Thyroid gland (tissue), 4 donors: ENCODE measurements around the gene ECSIT. TPM values are rescaled to one million over a fixed set of nuclear protein-coding genes. Genes with fewer than 3 reads are reported as not detected.

Experiments used
- DNase-seq, 2 donors: peaks; one replicate each; pipeline ENCODE4 v3.0.0-alpha.2; 2019
- H3K27ac ChIP-seq, 3 donors: fragments of 200-600 bp; sonication (generic); 1 replicate in 2 of 3; 2 replicates in 1 of 3; pipeline ENCODE4 v1.5.1; 2016 to 2019; ENCODE audit warnings: mild to moderate bottlenecking in 1 of 3, moderate library complexity in 1 of 3
- H3K27me3 ChIP-seq: fragments of 200-600 bp; sonication (generic); one replicate; pipeline ENCODE4 v1.5.1; 2019
- H3K36me3 ChIP-seq, 2 donors: fragments of 200-600 bp; sonication (generic); one replicate each; pipeline ENCODE4 v1.5.1; 2016 to 2019
- H3K4me1 ChIP-seq, 2 donors: fragments of 200-600 bp; sonication (generic); one replicate each; pipeline ENCODE4 v1.5.1; 2017 to 2019
- H3K4me3 ChIP-seq, 3 donors: fragments of 200-600 bp; sonication (generic); replicated peaks in 1 of 3; 1 replicate in 2 of 3; 2 replicates in 1 of 3; pipeline ENCODE4 v1.5.1; 2016; ENCODE audit warnings: mild to moderate bottlenecking in 1 of 3
- H3K9me3 ChIP-seq: fragments of 200-600 bp; sonication (generic); one replicate; pipeline ENCODE4 v1.5.1; 2017
- POLR2A ChIP-seq, 2 donors: fragments of 450-650 bp; IDR thresholded peaks; one replicate each; pipeline ENCODE4 v1.6.1; 2017; ENCODE audit warnings: antibody characterized with exemption in 2 of 2, mild to moderate bottlenecking in 2 of 2, moderate library complexity in 1 of 2
- WGBS, 2 donors: methylation state at CpG; one replicate each; pipeline ENCODE4 v1.1.5; 2017; 5-methylcytosine and 5-hydroxymethylcytosine counted together
- intact Hi-C: fragments of 100-400 bp; cut with DNase I; formaldehyde crosslinking; loops from one replicate; pipeline ENCODE4 v1.15.1; 2023
- total RNA-seq, 4 donors: library from RNA; depleted of rRNA; stranded (reverse); fragments of >200 nt; gene quantifications; one replicate each; pipeline ENCODE4 v1.2.3, GENCODE V29; 2016
- TF ChIP-seq, protein P1 (sequence below), 6 experiments: fragments of 200-600 bp in 3 of 6; fragments of 450-650 bp in 3 of 6; sonication (generic) in 3 of 6; IDR thresholded peaks; one replicate each; pipeline ENCODE4 v1.5.1; 2016 to 2019; ENCODE audit warnings: antibody characterized with exemption in 6 of 6, mild to moderate bottlenecking in 2 of 6, inconsistent platforms in 1 of 6, moderate library complexity in 1 of 6

ECSIT gene
- total RNA-seq, 4 donors from 2014 or later, result 36.5 to 77.5 (median 68.9) TPM

DNA sequence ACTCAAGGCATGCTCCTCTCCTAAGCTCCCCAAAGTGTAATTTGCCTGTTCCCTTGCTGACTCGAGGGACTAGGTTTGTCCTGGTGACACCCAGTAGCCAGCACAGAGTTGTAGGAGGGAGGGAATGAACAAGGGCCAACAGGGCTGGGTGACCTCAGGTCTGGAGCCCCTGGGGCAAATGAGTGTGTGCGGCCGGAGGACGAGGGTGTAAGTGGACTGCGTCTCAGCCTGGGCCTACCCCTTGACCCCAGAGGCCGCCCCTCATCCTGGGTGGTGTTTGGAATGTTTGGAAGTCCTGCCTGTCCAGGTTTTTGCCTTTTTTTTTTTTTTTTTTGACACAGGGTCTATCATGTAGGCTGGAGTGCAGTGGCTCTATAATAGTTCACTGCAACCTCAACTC is 22.0 kb downstream of the ECSIT start:
- peaks cover 0 to 9% of the 10 kb centered on the region in 2 donors for H3K4me1 ChIP-seq
- intact Hi-C loops, result no loop called here
- TF ChIP-seq, protein P1, sequence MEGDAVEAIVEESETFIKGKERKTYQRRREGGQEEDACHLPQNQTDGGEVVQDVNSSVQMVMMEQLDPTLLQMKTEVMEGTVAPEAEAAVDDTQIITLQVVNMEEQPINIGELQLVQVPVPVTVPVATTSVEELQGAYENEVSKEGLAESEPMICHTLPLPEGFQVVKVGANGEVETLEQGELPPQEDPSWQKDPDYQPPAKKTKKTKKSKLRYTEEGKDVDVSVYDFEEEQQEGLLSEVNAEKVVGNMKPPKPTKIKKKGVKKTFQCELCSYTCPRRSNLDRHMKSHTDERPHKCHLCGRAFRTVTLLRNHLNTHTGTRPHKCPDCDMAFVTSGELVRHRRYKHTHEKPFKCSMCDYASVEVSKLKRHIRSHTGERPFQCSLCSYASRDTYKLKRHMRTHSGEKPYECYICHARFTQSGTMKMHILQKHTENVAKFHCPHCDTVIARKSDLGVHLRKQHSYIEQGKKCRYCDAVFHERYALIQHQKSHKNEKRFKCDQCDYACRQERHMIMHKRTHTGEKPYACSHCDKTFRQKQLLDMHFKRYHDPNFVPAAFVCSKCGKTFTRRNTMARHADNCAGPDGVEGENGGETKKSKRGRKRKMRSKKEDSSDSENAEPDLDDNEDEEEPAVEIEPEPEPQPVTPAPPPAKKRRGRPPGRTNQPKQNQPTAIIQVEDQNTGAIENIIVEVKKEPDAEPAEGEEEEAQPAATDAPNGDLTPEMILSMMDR (IDR thresholded peaks at IDR 0.05), result no peak
- TF ChIP-seq POLR2A (IDR thresholded peaks at IDR 0.05), result no peak
- no peak overlapping the region for H3K27ac ChIP-seq
- DNase-seq, result no peak
- 88 to 98% methylated on average over 6 of the region's 6 CpGs for WGBS, 2 donors
- H3K27me3 ChIP-seq, result no peaks in the 10 kb centered on the region
- no peak overlapping the region for H3K4me3 ChIP-seq
- H3K36me3 ChIP-seq, result peaks cover 0 to 2% of the 10 kb centered on the region in 2 donors
- H3K9me3 ChIP-seq, result no peaks in the 10 kb centered on the region

DNA sequence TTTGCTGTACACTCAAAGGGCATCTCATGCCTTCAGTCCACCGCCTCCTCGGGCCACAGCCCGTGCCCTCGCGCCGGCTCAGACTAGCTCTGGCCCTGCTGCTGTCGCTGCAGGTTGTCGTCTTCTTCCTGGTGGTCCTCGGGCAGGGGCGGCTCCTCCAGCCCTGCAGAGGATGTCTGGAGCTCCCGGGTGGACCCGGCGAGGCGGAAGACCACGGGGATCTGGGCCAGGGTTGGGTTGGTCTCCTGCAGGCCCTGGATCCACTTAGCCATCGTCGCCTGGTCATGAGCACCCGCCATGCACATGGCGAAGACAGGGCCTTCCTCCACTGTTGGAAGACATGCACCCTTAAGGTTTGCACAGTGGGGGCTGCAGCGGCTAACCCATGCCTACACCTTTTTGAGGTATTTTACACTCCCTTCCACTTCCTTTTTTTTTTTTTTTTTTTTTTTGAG is 22.8 kb downstream of the ECSIT start:
- intact Hi-C loops, result no loop called here

DNA sequence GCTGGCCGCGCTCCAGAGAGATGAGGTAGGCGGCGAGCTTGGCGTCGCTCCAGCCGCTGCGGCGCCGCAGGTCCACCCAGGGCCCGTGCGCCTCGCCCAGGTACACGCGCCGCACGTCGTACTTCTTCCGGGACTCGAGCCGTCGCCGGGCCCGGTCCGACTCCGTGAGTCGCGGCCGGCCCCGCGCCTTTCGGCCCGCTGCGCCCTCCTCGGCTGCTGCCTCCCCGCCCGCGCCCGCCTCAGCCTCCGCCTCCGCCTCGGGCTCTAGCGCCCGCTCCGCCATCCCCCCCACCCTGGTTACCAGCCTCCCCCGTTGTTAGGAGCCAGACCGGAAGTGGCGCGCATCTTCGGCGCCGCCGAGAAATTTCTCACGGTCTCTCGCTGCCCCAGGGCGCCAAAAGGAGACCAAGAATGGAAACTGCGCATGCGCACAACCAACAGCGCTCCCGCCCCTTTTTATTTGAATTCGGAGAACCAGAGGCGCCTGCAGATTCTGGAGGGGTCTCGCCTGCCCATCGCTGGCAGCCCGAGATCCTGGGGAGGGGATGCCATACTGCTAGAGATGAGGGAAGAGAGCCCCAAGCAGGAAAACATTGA is 23.3 kb downstream of the ECSIT start, which contains the start of gene ZNF653:
ZNF653 (minus strand) TSS at position 336 of the 597 bp plus-strand sequence; CDS start at position 283, 53 bp downstream.
- H3K4me3 ChIP-seq, result peak within 1 kb of the TSS; percentile 40 to 98 (median 56)
- peak within 1 kb of the TSS; percentile 78 to 98 (median 87) for H3K27ac ChIP-seq
- TF ChIP-seq, protein P1 (IDR thresholded peaks at IDR 0.05), result no peak
- peak in 1 of 2 donors; percentile 40 for TF ChIP-seq POLR2A (IDR thresholded peaks at IDR 0.05)
- H3K36me3 ChIP-seq, result no peaks in the 10 kb centered on the region
- H3K9me3 ChIP-seq, result no peaks in the 10 kb centered on the region
- H3K27me3 ChIP-seq, result no peaks in the 10 kb centered on the region
- 1% methylated on average over 13 of the region's 65 CpGs; no CpG with 5 or more reads in 1 of the 2 donors for WGBS, 2 donors
- H3K4me1 ChIP-seq, result peaks cover 0 to 9% of the 10 kb centered on the region in 2 donors
- intact Hi-C loops, result no loop called here
- DNase-seq, result peak; percentile 89 to 95

More for the DNA sequence above, 22.8 kb downstream of the ECSIT start:
- no peaks in the 10 kb centered on the region for H3K27me3 ChIP-seq
- peak overlapping the region in 2 of 3 donors; percentile 40 to 98 for H3K4me3 ChIP-seq
- no peak for TF ChIP-seq POLR2A (IDR thresholded peaks at IDR 0.05)
- TF ChIP-seq, protein P1 (IDR thresholded peaks at IDR 0.05), result no peak
- 68 to 80% methylated on average over 5 to 7 of the region's 20 CpGs for WGBS, 2 donors
- no peaks in the 10 kb centered on the region for H3K9me3 ChIP-seq
- H3K4me1 ChIP-seq, result peaks cover 0 to 9% of the 10 kb centered on the region in 2 donors
- H3K27ac ChIP-seq, result peak overlapping the region; percentile 21 to 98 (median 30)
- H3K36me3 ChIP-seq, result no peaks in the 10 kb centered on the region
- DNase-seq, result no peak

DNA sequence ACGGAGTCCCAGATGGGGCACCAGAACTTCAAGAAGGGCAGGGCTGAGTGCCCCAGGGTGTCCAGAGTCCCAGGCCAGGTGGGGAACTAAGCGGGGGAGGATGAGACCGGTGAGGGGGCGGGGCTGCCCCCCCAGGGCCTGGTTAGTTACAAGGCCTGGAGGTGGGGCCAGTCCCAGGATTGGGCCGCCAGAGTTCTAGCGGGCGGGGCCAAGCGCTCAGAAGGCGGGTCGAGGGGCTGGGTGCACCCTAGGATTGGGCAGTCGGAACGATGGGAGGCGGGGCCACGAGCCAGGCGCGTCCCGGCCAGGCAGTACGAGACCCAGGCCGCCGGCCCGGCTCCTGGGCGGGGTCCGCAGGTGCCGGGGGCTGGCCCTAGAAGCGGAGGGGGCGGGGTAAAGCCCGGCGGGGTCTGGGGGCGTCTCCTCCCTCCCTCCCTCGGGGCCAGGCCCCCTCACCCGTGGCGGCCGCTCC is 23.9 kb downstream of the ECSIT start:
- H3K27me3 ChIP-seq, result no peaks in the 10 kb centered on the region
- peak overlapping the region; percentile 78 to 98 (median 87) for H3K27ac ChIP-seq
- H3K36me3 ChIP-seq, result no peaks in the 10 kb centered on the region
- 3 to 14% methylated on average over 3 to 16 of the region's 33 CpGs for WGBS, 2 donors
- peaks cover 0 to 9% of the 10 kb centered on the region in 2 donors for H3K4me1 ChIP-seq
- no peak for TF ChIP-seq POLR2A (IDR thresholded peaks at IDR 0.05)
- TF ChIP-seq, protein P1 (IDR thresholded peaks at IDR 0.05), result no peak
- intact Hi-C loops, result no loop called here
- H3K9me3 ChIP-seq, result no peaks in the 10 kb centered on the region
- peak overlapping the region; percentile 40 to 98 (median 56) for H3K4me3 ChIP-seq
- peak; percentile 98 to 99 for DNase-seq

DNA sequence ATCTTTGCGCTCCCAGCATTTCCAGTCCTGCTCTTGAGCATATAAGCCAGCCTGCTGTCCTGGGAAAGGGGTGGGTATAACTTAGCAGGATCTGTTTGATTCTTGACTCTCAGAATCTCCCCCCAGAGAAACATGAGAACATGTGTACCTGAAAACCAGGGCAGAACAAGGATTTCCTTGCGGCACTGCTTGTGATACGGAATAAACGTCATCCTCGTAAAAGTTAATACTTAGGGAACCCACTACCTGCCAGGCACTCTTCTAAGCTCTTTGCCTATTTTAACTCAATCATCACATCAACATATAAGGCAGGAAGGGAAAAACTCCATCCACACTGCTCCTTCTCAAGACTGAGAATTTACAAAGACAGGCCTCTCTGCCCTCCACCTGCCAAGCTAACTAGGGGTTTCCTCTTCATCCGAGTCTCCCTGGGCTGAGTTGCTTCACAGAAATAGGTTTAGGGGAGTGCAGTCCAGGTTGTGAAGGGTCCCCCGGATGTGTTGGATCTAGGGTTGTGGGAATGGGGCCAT is 24.4 kb downstream of the ECSIT start:
- intact Hi-C loops, result no loop called here
- peak overlapping the region in 1 of 3 donors; percentile 98 for H3K4me3 ChIP-seq
- no peaks in the 10 kb centered on the region for H3K9me3 ChIP-seq
- no peak for DNase-seq
- TF ChIP-seq, protein P1 (IDR thresholded peaks at IDR 0.05), result no peak
- TF ChIP-seq POLR2A (IDR thresholded peaks at IDR 0.05), result no peak
- H3K27me3 ChIP-seq, result no peaks in the 10 kb centered on the region
- H3K36me3 ChIP-seq, result no peaks in the 10 kb centered on the region
- peaks cover 0 to 9% of the 10 kb centered on the region in 2 donors for H3K4me1 ChIP-seq
- whole genome bisulfite sequencing, 2 donors, result 54 to 56% methylated on average over 7 of the region's 7 CpGs
- H3K27ac ChIP-seq, result peak overlapping the region in 1 of 3 donors; percentile 98
